ENCODE results near the gene KCNK5. TPM values are rescaled to one million over a fixed set of nuclear protein-coding genes. Genes with fewer than 3 reads are reported as not detected.

The KCNK5 gene
- polyA plus RNA-seq, 1 experiment: not detected

- TF ChIP-seq CTCF (IDR thresholded peaks at IDR 0.05; ENCODE audit: low read depth, low read length): no peak
- DNase-seq (ENCODE audit: low read depth, low spot score): no peak
- ChIA-PET POLR2A (no interaction called here), CTCF (no interaction called here)
- Histone ChIP-seq H3K9me3 (ENCODE audit: control insufficient read depth, insufficient read depth, low read length) (no peaks in the 10 kb centered on the region), H3K4me3 (ENCODE audit: low read depth, low read length) (no peak overlapping the region), H3K27ac (ENCODE audit: low read depth, low read length) (no peak overlapping the region), H3K27me3 (ENCODE audit: control insufficient read depth, insufficient read depth, low read length) (no peaks in the 10 kb centered on the region)
These were observed 37.1 kb upstream of the KCNK5 start for GRCh38 chr6:39266375-39266774.

- CTCF ChIA-PET: no interaction called here
- TF ChIP-seq CTCF (IDR thresholded peaks at IDR 0.05; ENCODE audit: low read depth, low read length): no peak
- no peak overlapping the region for H3K4me3 ChIP-seq (ENCODE audit: low read depth, low read length)
- POLR2A ChIA-PET: no interaction called here
- no peaks in the 10 kb centered on the region for H3K27me3 ChIP-seq (ENCODE audit: control insufficient read depth, insufficient read depth, low read length)
- DNase-seq (ENCODE audit: low read depth, low spot score): no peak
- no peaks in the 10 kb centered on the region for H3K9me3 ChIP-seq (ENCODE audit: control insufficient read depth, insufficient read depth, low read length)
- no peak overlapping the region for H3K27ac ChIP-seq (ENCODE audit: low read depth, low read length)
These were observed 34.2 kb upstream of the KCNK5 start for GRCh38 chr6:39263303-39264037.

GRCh38 chr6:39261751-39262150, 32.5 kb upstream of the KCNK5 start:
- H3K4me3 ChIP-seq (ENCODE audit: low read depth, low read length): no peak overlapping the region
- no peak overlapping the region for H3K27ac ChIP-seq (ENCODE audit: low read depth, low read length)
- CTCF ChIA-PET: no interaction called here
- POLR2A ChIA-PET: no interaction called here
- no peaks in the 10 kb centered on the region for H3K9me3 ChIP-seq (ENCODE audit: control insufficient read depth, insufficient read depth, low read length)
- no peaks in the 10 kb centered on the region for H3K27me3 ChIP-seq (ENCODE audit: control insufficient read depth, insufficient read depth, low read length)
- no peak for DNase-seq (ENCODE audit: low read depth, low spot score)
- no peak for TF ChIP-seq CTCF (IDR thresholded peaks at IDR 0.05; ENCODE audit: low read depth, low read length)

GRCh38 chr6:39260953-39261352, 31.7 kb upstream of the KCNK5 start:
- H3K27me3 ChIP-seq (ENCODE audit: control insufficient read depth, insufficient read depth, low read length): no peaks in the 10 kb centered on the region
- no peak for DNase-seq (ENCODE audit: low read depth, low spot score)
- POLR2A ChIA-PET: no interaction called here
- TF ChIP-seq CTCF (IDR thresholded peaks at IDR 0.05; ENCODE audit: low read depth, low read length): no peak
- H3K27ac ChIP-seq (ENCODE audit: low read depth, low read length): no peak overlapping the region
- CTCF ChIA-PET: no interaction called here
- H3K4me3 ChIP-seq (ENCODE audit: low read depth, low read length): no peak overlapping the region
- H3K9me3 ChIP-seq (ENCODE audit: control insufficient read depth, insufficient read depth, low read length): no peaks in the 10 kb centered on the region

GRCh38 chr6:39260456-39260855, 31.2 kb upstream of the KCNK5 start:
- Histone ChIP-seq H3K4me3 (ENCODE audit: low read depth, low read length) (no peak overlapping the region), H3K27ac (ENCODE audit: low read depth, low read length) (no peak overlapping the region), H3K27me3 (ENCODE audit: control insufficient read depth, insufficient read depth, low read length) (no peaks in the 10 kb centered on the region), H3K9me3 (ENCODE audit: control insufficient read depth, insufficient read depth, low read length) (no peaks in the 10 kb centered on the region)
- TF ChIP-seq CTCF (IDR thresholded peaks at IDR 0.05; ENCODE audit: low read depth, low read length): no peak
- ChIA-PET POLR2A (no interaction called here), CTCF (no interaction called here)
- DNase-seq (ENCODE audit: low read depth, low spot score): no peak

All from AG04450 (cell line).